Fibroblast of lung (primary cell): ENCODE measurements around the gene MLLT10. TPM values are rescaled to one million over a fixed set of nuclear protein-coding genes. Genes with fewer than 3 reads are reported as not detected.
A peak's percentile ranks its signal among the peaks of the same experiment; 100 is the strongest.
"Not testable (repeated sequence)": the region's sequence is repeated elsewhere in the genome, so short reads cannot be mapped to it uniquely, and the experiment has no call there.

Source experiments
- DNase-seq, 2 donors: peaks; one replicate each; pipeline versions ENCODE4 v3.0.0 to v3.0.0-alpha.2; 2010; ENCODE audit warnings: low read depth in 2 of 2
- H2AFZ ChIP-seq: 2 replicates; pipeline ENCODE4 v1.5.1; 2012; ENCODE audit warnings: low read length, control low read depth, inconsistent platforms
- H3K27ac ChIP-seq: 2 replicates; pipeline ENCODE4 v1.5.1; 2011; ENCODE audit warnings: low read length, control low read depth; ENCODE audit not compliant: insufficient read depth
- H3K27me3 ChIP-seq: 2 replicates; pipeline ENCODE4 v1.5.1; 2011; ENCODE audit warnings: mild to moderate bottlenecking, low read length; ENCODE audit not compliant: control insufficient read depth, insufficient read depth
- H3K36me3 ChIP-seq: 2 replicates; pipeline ENCODE4 v1.5.1; 2011; ENCODE audit warnings: low read length; ENCODE audit not compliant: control insufficient read depth, insufficient read depth
- H3K4me1 ChIP-seq: 2 replicates; pipeline ENCODE4 v1.5.1; 2011; ENCODE audit warnings: low read length; ENCODE audit not compliant: control insufficient read depth, insufficient read depth; ENCODE audit errors: extremely low read depth
- H3K4me2 ChIP-seq: 2 replicates; pipeline ENCODE4 v1.5.1; 2011; ENCODE audit warnings: low read length, control low read depth; ENCODE audit not compliant: insufficient read depth; ENCODE audit errors: extremely low read depth
- H3K4me3 ChIP-seq, 4 experiments: fragments of 200-600 bp in 1 of 4; sonication (generic) in 1 of 4; replicated peaks in 1 of 4; 2 replicates each; pipeline ENCODE4 v1.5.1; 2011 to 2016; ENCODE audit warnings: low read length in 4 of 4, low read depth in 3 of 4, mild to moderate bottlenecking in 3 of 4, control low read depth in 2 of 4, inconsistent platforms in 1 of 4, mixed read lengths in 1 of 4; ENCODE audit not compliant: insufficient read depth in 1 of 4; ENCODE audit errors: control extremely low read depth in 1 of 4
- H3K79me2 ChIP-seq: 2 replicates; pipeline ENCODE4 v1.5.1; 2012; ENCODE audit warnings: mild to moderate bottlenecking, low read length, inconsistent platforms; ENCODE audit not compliant: control insufficient read depth, insufficient read depth
- H3K9ac ChIP-seq: 2 replicates; pipeline ENCODE4 v1.5.1; 2011; ENCODE audit warnings: mild to moderate bottlenecking, low read length, control low read depth; ENCODE audit not compliant: insufficient read depth
- H3K9me3 ChIP-seq: 2 replicates; pipeline ENCODE4 v1.5.1; 2012; ENCODE audit warnings: low read depth, low read length; ENCODE audit not compliant: control insufficient read depth, insufficient read depth
- H4K20me1 ChIP-seq: 2 replicates; pipeline ENCODE4 v1.5.1; 2011; ENCODE audit warnings: low read length; ENCODE audit not compliant: control insufficient read depth, insufficient read depth; ENCODE audit errors: extremely low read depth
- EZH2 ChIP-seq: IDR thresholded peaks from 2 replicates; pipeline ENCODE4 v1.5.1; 2012; ENCODE audit warnings: low read length, control low read depth, mild to moderate bottlenecking; ENCODE audit errors: missing control alignments
- polyA plus RNA-seq, 2 donors: library from polyadenylated mRNA; depleted of rRNA in 1 of 2; stranded (reverse) in 1 of 2; unstranded in 1 of 2; fragments of >200 nt; gene quantifications; 2 replicates each; pipeline ENCODE4 v1.2.1, GENCODE V29; 2011 to 2012; ENCODE audit warnings: missing spikeins in 1 of 2
- total RNA-seq: library from RNA; depleted of rRNA; stranded (reverse); fragments of >200 nt; gene quantifications from 2 replicates; pipeline ENCODE4 v1.2.1, GENCODE V29; 2014
- TF ChIP-seq, protein P1 (sequence below), 2 donors: IDR thresholded peaks in 1 of 2; conservative IDR thresholded peaks in 1 of 2; 1 replicate in 1 of 2; 2 replicates in 1 of 2; pipeline ENCODE4 v1.5.1; 2011 to 2012; ENCODE audit warnings: low read length in 2 of 2, control low read depth in 1 of 2, inconsistent platforms in 1 of 2, low read depth in 1 of 2, mild to moderate bottlenecking in 1 of 2

Gene MLLT10
- total and polyA plus RNA-seq, 2 donors (not counting 1 experiment from before 2014, with no cell fraction given) = 25.6 to 56.3 TPM

DNA sequence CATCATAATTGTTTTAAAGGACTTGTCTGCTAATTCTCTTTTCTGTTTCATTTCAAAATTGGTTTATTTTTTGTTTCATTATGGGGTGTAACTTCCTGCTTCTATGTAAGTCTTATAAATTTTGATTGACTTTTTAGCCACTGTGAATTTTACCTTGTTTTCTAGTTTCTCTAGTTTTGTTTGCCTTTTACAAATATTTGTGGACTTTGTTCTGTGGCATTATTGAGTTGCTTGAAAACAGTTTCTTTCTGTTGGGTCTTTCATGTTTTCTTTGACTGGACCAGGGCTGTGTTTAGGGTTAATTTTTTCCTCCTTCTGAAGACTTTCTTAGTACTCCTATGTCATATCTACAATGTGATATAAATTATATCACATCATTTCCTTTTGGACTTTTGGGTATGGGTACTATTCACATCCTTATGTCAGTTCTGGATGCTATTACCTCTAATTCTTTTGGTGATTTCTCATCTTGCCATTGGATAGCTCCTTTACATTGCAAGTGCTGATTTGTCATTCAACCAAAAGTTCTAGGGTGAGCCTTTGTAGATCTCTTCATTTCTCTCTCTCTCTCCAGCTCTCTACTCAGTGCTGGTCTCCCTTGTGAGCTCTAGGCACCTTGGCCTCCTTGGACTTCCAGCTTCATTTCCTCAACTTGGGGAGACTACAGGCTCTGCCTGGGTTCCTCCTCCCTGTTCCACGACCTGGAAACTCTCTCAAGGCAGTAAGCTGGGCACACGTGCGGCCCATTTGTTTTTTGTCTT is 36.9 kb downstream of the MLLT10 start:
- no peak overlapping the region for H3K9ac ChIP-seq
- no peak overlapping the region for H3K4me2 ChIP-seq
- no peaks in the 10 kb centered on the region for H3K36me3 ChIP-seq
- no peaks in the 10 kb centered on the region for H4K20me1 ChIP-seq
- no peaks in the 10 kb centered on the region for H3K27me3 ChIP-seq
- no peak overlapping the region for H3K4me3 ChIP-seq
- peaks cover 74% of the 10 kb centered on the region for H3K79me2 ChIP-seq
- no peak for TF ChIP-seq EZH2
- TF ChIP-seq, protein P1, sequence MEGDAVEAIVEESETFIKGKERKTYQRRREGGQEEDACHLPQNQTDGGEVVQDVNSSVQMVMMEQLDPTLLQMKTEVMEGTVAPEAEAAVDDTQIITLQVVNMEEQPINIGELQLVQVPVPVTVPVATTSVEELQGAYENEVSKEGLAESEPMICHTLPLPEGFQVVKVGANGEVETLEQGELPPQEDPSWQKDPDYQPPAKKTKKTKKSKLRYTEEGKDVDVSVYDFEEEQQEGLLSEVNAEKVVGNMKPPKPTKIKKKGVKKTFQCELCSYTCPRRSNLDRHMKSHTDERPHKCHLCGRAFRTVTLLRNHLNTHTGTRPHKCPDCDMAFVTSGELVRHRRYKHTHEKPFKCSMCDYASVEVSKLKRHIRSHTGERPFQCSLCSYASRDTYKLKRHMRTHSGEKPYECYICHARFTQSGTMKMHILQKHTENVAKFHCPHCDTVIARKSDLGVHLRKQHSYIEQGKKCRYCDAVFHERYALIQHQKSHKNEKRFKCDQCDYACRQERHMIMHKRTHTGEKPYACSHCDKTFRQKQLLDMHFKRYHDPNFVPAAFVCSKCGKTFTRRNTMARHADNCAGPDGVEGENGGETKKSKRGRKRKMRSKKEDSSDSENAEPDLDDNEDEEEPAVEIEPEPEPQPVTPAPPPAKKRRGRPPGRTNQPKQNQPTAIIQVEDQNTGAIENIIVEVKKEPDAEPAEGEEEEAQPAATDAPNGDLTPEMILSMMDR (conservative IDR thresholded peaks at IDR 0.05 in 1 of 2, IDR thresholded peaks at IDR 0.05 in 1 of 2; ENCODE audit: low read depth in 1 of 2, low read length in 2 of 2) = no peak
- DNase-seq = no peak
- no peaks in the 10 kb centered on the region for H3K9me3 ChIP-seq
- no peak overlapping the region for H2AFZ ChIP-seq
- peaks cover 2% of the 10 kb centered on the region for H3K4me1 ChIP-seq
- H3K27ac ChIP-seq = no peak overlapping the region

DNA sequence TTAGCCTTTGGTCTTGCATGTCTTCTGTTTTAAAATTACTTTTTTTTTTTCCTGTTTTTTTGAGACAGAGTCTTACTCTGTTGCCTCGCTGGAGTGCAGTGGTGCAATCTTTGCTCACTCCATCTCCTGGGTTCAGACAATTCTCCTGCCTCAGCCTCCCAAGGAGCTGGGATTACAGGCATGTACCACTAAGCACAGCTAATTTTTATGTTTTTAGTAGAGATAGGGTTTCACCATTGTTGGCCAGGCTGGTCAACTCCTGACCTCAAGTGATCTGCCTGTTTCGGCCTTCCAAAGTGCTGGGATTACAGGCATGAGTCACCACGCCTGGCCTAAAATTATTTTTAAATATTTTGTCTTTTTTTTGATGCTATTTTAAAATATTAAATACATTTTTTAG is 38.5 kb downstream of the MLLT10 start:
- Histone ChIP-seq H3K79me2 (peaks cover 75% of the 10 kb centered on the region), H3K4me1 (peaks cover 2% of the 10 kb centered on the region), H3K4me2 (no peak overlapping the region), H4K20me1 (no peaks in the 10 kb centered on the region), H2AFZ (no peak overlapping the region), H3K9ac (no peak overlapping the region), H3K27ac (no peak overlapping the region), H3K36me3 (no peaks in the 10 kb centered on the region), H3K4me3 (no peak overlapping the region), H3K9me3 (no peaks in the 10 kb centered on the region), H3K27me3 (no peaks in the 10 kb centered on the region)
- TF ChIP-seq, protein P1 (conservative IDR thresholded peaks at IDR 0.05 in 1 of 2, IDR thresholded peaks at IDR 0.05 in 1 of 2; ENCODE audit: low read depth in 1 of 2, low read length in 2 of 2) = no peak
- no peak for TF ChIP-seq EZH2
- DNase-seq = peak; percentile 57 to 78

DNA sequence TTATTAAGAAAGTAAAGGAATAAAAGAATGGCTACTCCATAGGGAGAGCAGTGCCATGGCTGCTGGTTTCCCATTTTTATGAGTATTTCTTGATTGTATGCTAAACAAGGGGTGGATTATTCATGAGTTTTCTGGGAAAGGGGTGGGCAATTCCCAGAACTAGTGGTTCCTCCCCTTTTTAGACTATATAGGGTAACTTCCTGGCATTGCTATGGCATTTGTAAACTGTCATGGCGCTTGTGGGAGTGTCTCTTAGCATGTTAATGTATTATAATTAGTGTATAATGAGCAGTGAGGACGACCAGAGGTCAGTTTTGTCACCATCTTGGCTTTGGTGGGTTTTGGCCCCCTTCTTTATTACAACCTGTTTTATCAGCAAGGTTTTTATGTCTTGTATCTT is 40.5 kb downstream of the MLLT10 start:
- not testable (repeated sequence) for H3K9me3 ChIP-seq, H3K27ac ChIP-seq, H4K20me1 ChIP-seq, H3K4me1 ChIP-seq, H3K27me3 ChIP-seq, H3K4me2 ChIP-seq, H3K9ac ChIP-seq, DNase-seq, H2AFZ ChIP-seq, H3K4me3 ChIP-seq, H3K36me3 ChIP-seq
- peaks cover 79% of the 10 kb centered on the region for H3K79me2 ChIP-seq
